CD14-positive monocyte (primary cell): ENCODE measurements around the gene IBA57. TPM values are rescaled to one million over a fixed set of nuclear protein-coding genes. Genes with fewer than 3 reads are reported as not detected.

Experiments used
- DNase-seq, 3 donors: peaks; one replicate each; pipeline ENCODE4 v3.0.0-alpha.2; 2011 to 2022
- H2AFZ ChIP-seq: 2 replicates; pipeline ENCODE4 v1.6.0; 2012; ENCODE audit warnings: mild to moderate bottlenecking, low read depth, low read length, inconsistent platforms; ENCODE audit not compliant: insufficient read depth, poor library complexity, severe bottlenecking
- H3K27ac ChIP-seq, 2 donors: 1 replicate in 1 of 2; 2 replicates in 1 of 2; pipeline ENCODE4 v1.5.1; 2012 to 2013; ENCODE audit warnings: low read length in 2 of 2, control low read depth in 1 of 2, inconsistent platforms in 1 of 2, low read depth in 1 of 2, mild to moderate bottlenecking in 1 of 2
- H3K27me3 ChIP-seq, 2 donors: one replicate each; pipeline versions ENCODE4 v1.6.0 to v1.6.1; 2011 to 2013; ENCODE audit warnings: low read length in 2 of 2; ENCODE audit not compliant: control insufficient read depth in 2 of 2, insufficient read depth in 2 of 2
- H3K36me3 ChIP-seq, 2 donors: replicated peaks in 1 of 2; 1 replicate in 1 of 2; 2 replicates in 1 of 2; pipeline versions ENCODE4 v1.5.1 to v1.6.1; 2012 to 2013; ENCODE audit warnings: low read length in 2 of 2, control low read depth in 1 of 2, inconsistent platforms in 1 of 2, mild to moderate bottlenecking in 1 of 2; ENCODE audit not compliant: insufficient read depth in 2 of 2, control insufficient read depth in 1 of 2
- H3K4me1 ChIP-seq, 2 donors: 1 replicate in 1 of 2; 2 replicates in 1 of 2; pipeline versions ENCODE4 v1.5.1 to v1.6.1; 2012 to 2013; ENCODE audit warnings: low read length in 2 of 2, control low read depth in 1 of 2, inconsistent platforms in 1 of 2, mild to moderate bottlenecking in 1 of 2, moderate library complexity in 1 of 2; ENCODE audit not compliant: insufficient read depth in 2 of 2, control insufficient read depth in 1 of 2
- H3K4me2 ChIP-seq: replicated peaks from 2 replicates; pipeline ENCODE3; 2012; ENCODE audit warnings: low read length, moderate library complexity, mild to moderate bottlenecking; ENCODE audit not compliant: poor library complexity, severe bottlenecking; ENCODE audit errors: extremely low read depth
- H3K4me3 ChIP-seq, 3 experiments: fragments of 200-600 bp in 1 of 3; sonication (generic) in 1 of 3; replicated peaks in 1 of 3; 1 replicate in 2 of 3; 2 replicates in 1 of 3; pipeline ENCODE4 v1.5.1; 2011 to 2013; ENCODE audit warnings: low read length in 3 of 3, mild to moderate bottlenecking in 3 of 3, control low read depth in 2 of 3, low read depth in 2 of 3, inconsistent platforms in 1 of 3, moderate library complexity in 1 of 3
- H3K79me2 ChIP-seq: 2 replicates; pipeline ENCODE4 v1.6.0; 2012; ENCODE audit warnings: mild to moderate bottlenecking, control low read depth, inconsistent platforms, low read length, moderate library complexity; ENCODE audit not compliant: insufficient read depth
- H3K9ac ChIP-seq: 2 replicates; pipeline ENCODE4 v1.6.0; 2017; ENCODE audit warnings: low read length, mild to moderate bottlenecking; ENCODE audit not compliant: insufficient read depth, poor library complexity, severe bottlenecking
- H3K9me3 ChIP-seq, 2 donors: replicated peaks in 1 of 2; 1 replicate in 1 of 2; 2 replicates in 1 of 2; pipeline versions ENCODE4 v1.5.1 to v1.6.1; 2012 to 2013; ENCODE audit warnings: low read length in 2 of 2, control low read depth in 1 of 2; ENCODE audit not compliant: control insufficient read depth in 1 of 2, insufficient read depth in 1 of 2
- H4K20me1 ChIP-seq: 2 replicates; pipeline ENCODE4 v1.6.0; 2012; ENCODE audit warnings: mild to moderate bottlenecking, low read length, control low read depth, moderate library complexity; ENCODE audit not compliant: insufficient read depth
- H3K27ac Mint-ChIP-seq, 7 donors: one replicate each; pipeline ENCODE4 v1.8.0; 2020; ENCODE audit warnings: mild to moderate bottlenecking in 7 of 7, mixed read lengths in 7 of 7, moderate library complexity in 6 of 7, inconsistent platforms in 2 of 7
- H3K27me3 Mint-ChIP-seq, 3 donors: one replicate each; pipeline ENCODE4 v1.8.0; 2021 to 2022; ENCODE audit warnings: low read depth in 3 of 3, mild to moderate bottlenecking in 3 of 3, mixed read lengths in 3 of 3, moderate library complexity in 3 of 3, inconsistent platforms in 1 of 3
- H3K36me3 Mint-ChIP-seq, 2 donors: one replicate each; pipeline ENCODE4 v1.8.0; 2020; ENCODE audit warnings: mixed read lengths in 2 of 2, inconsistent platforms in 1 of 2, mild to moderate bottlenecking in 1 of 2
- H3K4me1 Mint-ChIP-seq: one replicate; pipeline ENCODE4 v1.8.0; 2020; ENCODE audit warnings: mild to moderate bottlenecking, mixed read lengths
- H3K4me3 Mint-ChIP-seq, 2 donors: one replicate each; pipeline ENCODE4 v1.8.0; 2020; ENCODE audit warnings: mild to moderate bottlenecking in 2 of 2, mixed read lengths in 2 of 2, moderate library complexity in 1 of 2
- H3K9me3 Mint-ChIP-seq, 7 donors: one replicate each; pipeline ENCODE4 v1.8.0; 2020 to 2022; ENCODE audit warnings: mixed read lengths in 7 of 7, mild to moderate bottlenecking in 6 of 7, moderate library complexity in 6 of 7, inconsistent platforms in 2 of 7
- CTCF ChIP-seq: fragments of 200-600 bp; IDR thresholded peaks from one replicate; pipeline ENCODE4 v1.8.0; 2022; ENCODE audit warnings: antibody characterized with exemption, mild to moderate bottlenecking
- WGBS: methylation state at CpG from one replicate; pipeline ENCODE4 v1.1.5; 2013; ENCODE audit warnings: missing lambda C conversion rate; ENCODE audit not compliant: insufficient coverage; 5-methylcytosine and 5-hydroxymethylcytosine counted together
- intact Hi-C, 2 donors: fragments of 100-400 bp; cut with micrococcal nuclease; formaldehyde crosslinking; loops; one replicate each; pipeline versions ENCODE4 v1.15.0 to v1.15.1; 2023
- polyA plus RNA-seq, 3 donors: library from polyadenylated mRNA; depleted of rRNA in 1 of 3; unstranded in 2 of 3; stranded (reverse) in 1 of 3; fragments of 300-500 nt in 2 of 3; fragments of >200 nt in 1 of 3; fragmentation: Illumina TruSeq in 2 of 3; gene quantifications; 1 replicate in 2 of 3; 2 replicates in 1 of 3; pipeline ENCODE4 v1.2.3, GENCODE V29; 2012 to 2021

The IBA57 gene
- polyA plus RNA-seq, 3 donors: 1.6 to 2.1 (median 1.7) TPM

DNA sequence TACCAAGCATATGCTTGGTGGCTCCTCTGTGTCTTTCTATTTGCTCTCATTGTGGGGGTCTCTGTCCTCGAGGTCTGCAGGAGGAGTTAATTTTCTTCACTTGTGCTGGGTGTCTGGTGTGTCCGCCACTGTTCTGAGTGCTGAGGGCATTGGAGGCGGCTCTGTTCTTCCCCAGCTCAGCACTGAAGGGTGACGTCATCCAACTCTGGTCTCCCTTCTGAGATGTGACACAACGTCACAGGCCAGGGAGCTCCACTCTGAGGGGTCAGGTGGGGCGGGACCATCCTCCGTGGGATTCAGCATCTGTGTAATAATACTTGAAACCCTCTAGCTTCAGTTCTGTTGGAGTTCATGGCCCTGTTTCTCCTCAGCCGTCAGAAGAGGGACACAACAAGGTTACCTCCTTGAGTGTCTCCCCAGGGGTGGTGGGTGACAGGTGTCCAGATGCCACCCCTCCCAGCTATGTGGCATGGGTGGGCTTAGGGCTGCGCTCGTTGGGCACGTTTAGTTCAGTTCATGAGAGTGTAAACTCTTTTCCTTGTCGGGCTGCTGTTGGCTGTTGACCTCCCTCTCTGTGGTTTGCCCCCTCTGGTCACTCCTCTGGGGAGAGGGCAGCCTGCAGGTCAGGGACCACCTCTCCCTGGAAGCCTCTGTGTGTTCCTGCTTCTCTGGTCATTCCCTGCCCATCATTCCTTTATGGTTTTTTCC is 3.1 kb downstream of the IBA57 start:
- Histone ChIP-seq H3K36me3 (no peaks in the 10 kb centered on the region), H3K9me3 (peaks cover 0 to under 1% of the 10 kb centered on the region in 2 donors), H3K4me3 (no peak overlapping the region), H3K27ac (peak overlapping the region in 1 of 2 donors; percentile 99), H2AFZ (no peak overlapping the region), H3K4me2 (no peak overlapping the region), H4K20me1 (no peaks in the 10 kb centered on the region), H3K4me1 (peaks cover 19 to 23% of the 10 kb centered on the region in 2 donors), H3K9ac (no peak overlapping the region), H3K79me2 (peaks cover 17% of the 10 kb centered on the region), H3K27me3 (no peaks in the 10 kb centered on the region)
- H3K27ac Mint-ChIP-seq: peak overlapping the region in 6 of 7 donors; percentile 20 to 89 (median 76)
- WGBS: 91% methylated on average over 10 of the region's 12 CpGs
- H3K4me3 Mint-ChIP-seq: no peak overlapping the region
- TF ChIP-seq CTCF: no peak
- intact Hi-C loops: loop anchor here in 1 of 2 donors (5.0 kb wide), 1 partner anchor 36 kb away; no protein-coding TSS in a partner anchor
- peaks cover 0 to 1% (median 0%) of the 10 kb centered on the region in 7 donors for H3K9me3 Mint-ChIP-seq
- DNase-seq: no peak
- peaks cover 6 to 7% of the 10 kb centered on the region in 2 donors for H3K36me3 Mint-ChIP-seq
- peaks cover 32% of the 10 kb centered on the region for H3K4me1 Mint-ChIP-seq
- peaks cover 0 to 5% (median 2%) of the 10 kb centered on the region in 3 donors for H3K27me3 Mint-ChIP-seq

GRCh38 chr1:228169345-228169744 is 3.7 kb downstream of the IBA57 start:
- WGBS: no CpG with 5 or more reads among the region's 2 CpGs
- H3K4me3 Mint-ChIP-seq: no peak overlapping the region
- Histone ChIP-seq H3K4me3 (no peak overlapping the region), H3K9ac (no peak overlapping the region), H3K9me3 (peaks cover 0 to 4% of the 10 kb centered on the region in 2 donors), H2AFZ (no peak overlapping the region), H3K36me3 (no peaks in the 10 kb centered on the region), H3K79me2 (peaks cover 18% of the 10 kb centered on the region), H4K20me1 (no peaks in the 10 kb centered on the region), H3K4me2 (no peak overlapping the region), H3K4me1 (peaks cover 18 to 20% of the 10 kb centered on the region in 2 donors), H3K27me3 (no peaks in the 10 kb centered on the region), H3K27ac (peak overlapping the region in 1 of 2 donors; percentile 99)
- intact Hi-C loops: loop anchor here in 1 of 2 donors (5.0 kb wide), 1 partner anchor 37 kb away; no protein-coding TSS in a partner anchor
- DNase-seq: peak; percentile 32 to 86 (median 61)
- peaks cover 6 to 7% of the 10 kb centered on the region in 2 donors for H3K36me3 Mint-ChIP-seq
- peak overlapping the region in 6 of 7 donors; percentile 62 to 89 (median 76) for H3K27ac Mint-ChIP-seq
- H3K9me3 Mint-ChIP-seq: peaks cover 0 to 1% (median 0%) of the 10 kb centered on the region in 7 donors
- no peak for TF ChIP-seq CTCF
- peaks cover 26% of the 10 kb centered on the region for H3K4me1 Mint-ChIP-seq
- H3K27me3 Mint-ChIP-seq: peaks cover 0 to 4% (median 0%) of the 10 kb centered on the region in 3 donors
